Right ventricle myocardium superior (tissue), 1 donor: Measurements from ENCODE around the gene BAG3. TPM values are rescaled to one million over a fixed set of nuclear protein-coding genes. Genes with fewer than 3 reads are reported as not detected.

ENCODE experiments used
- ATAC-seq: fragments of 200-7000 bp; cut with Tn5 transposase; one replicate; pipeline ENCODE4 v1.9.1; 2020; ENCODE audit warnings: mild to moderate bottlenecking; ENCODE audit not compliant: poor library complexity
- DNase-seq: peaks from one replicate; pipeline ENCODE4 v3.0.0-alpha.2; 2020
- intact Hi-C: fragments of 100-400 bp; cut with DNase I; formaldehyde crosslinking; loops from one replicate; pipeline ENCODE4 v1.11.2; 2022
- total RNA-seq: library from RNA; stranded (reverse); fragmentation: NEBNext Ultra II Directional; extraction: Animal tissue kit (Norgen Biotek cat#: 25700); gene quantifications from one replicate; pipeline ENCODE4 v1.2.1, GENCODE V29; 2021
- donor health status: DM: no; HTN: yes; CAD: no; lungs with severe emphysema.

Gene BAG3
- total RNA-seq, 1 donor from 2014 or later, result 153 TPM

DNA sequence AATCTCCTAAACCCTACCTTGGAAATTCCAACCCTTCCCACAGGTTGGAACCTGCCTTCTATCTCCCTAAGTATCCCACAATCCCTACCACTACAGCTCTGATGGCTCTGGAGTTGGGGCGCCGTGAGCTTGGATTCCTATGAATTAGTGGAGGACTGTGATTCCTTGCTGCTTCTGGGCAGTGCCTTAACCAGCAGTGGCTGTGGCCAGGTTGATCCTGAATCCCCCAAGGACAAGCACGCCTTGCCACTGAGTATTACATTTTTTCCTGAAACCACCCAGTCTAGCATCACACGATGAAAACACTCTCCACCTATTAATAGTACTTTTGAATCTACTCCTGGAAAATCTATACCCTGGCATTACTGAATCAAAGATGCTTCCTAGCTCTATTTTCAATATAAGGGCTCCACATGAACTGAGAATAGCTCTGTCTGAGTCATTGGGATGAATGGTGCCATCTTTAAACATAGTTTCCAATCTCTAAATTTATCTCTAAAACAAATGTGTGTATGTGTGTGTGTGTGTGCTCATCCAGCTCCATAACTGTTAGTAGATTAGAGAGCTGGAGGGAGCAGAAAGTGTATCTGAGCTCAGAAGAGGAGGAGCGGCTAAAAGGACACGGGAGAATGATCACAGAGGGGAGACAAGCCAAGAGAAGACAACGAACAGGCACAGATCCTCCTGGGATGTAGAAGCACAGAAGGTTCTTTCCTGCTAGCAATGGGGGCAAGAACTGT lies 62.7 kb downstream of the BAG3 start:
- ATAC-seq (no peak), DNase-seq (no peak)
- intact Hi-C loops, result no loop called here

DNA sequence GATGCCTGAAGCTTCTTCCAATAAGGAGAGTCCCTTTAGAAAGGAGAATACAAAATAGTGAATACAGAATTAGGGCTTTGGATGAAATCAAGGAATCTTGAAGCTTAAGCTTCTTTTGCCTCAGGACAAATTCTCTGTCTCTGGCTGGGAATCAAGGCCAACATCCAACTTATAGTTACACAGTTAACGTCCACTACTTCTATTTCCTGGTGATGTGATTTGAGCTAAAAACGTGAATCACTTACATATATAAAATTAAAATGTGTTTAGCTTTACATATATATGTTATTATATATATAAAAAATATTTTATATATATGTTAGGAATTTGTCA lies 63.3 kb downstream of the BAG3 start:
- DNase-seq, result no peak
- no peak for ATAC-seq
- intact Hi-C loops, result no loop called here

DNA sequence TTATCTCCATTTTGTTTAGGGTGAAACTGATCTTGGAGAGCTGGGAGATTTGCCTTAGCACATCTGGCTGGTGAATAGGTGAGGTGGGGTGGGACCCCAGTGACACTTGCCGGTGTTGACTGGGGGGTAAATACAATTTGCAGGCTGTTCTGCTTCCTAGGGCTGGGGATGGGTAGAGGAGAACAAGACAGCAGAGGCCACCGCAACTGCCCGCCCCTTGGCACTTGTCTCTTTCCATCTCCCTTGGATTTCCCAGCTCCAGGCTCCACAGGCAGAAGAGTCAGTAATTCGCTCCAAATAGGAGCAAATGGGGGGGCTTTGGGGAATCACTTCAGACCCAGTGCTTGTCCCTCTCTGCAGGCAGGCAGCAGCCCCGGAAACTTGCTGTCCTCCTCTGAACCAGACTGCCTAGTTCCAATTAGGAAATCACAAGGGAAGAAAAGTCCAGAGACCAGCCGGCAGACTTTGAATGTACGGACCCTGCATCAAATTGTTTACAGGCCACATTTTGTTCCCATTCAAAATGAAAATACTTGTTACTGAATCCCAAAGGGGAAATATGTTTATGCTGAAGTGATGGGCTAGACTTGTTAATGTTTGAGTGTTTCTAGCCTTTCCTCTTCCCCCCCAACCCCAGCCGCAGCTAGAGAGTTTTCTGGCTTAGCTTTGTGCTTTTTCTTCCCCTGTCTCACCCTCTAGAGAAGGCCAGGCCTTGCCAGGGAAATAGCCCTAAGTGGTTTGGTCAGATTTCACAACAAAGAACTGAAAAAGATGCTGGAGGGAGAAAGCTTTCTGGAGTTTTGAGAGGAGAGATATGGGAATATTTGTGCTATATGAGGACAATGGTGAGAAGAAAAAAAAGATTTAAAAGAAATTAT lies 64.7 kb downstream of the BAG3 start:
- intact Hi-C loops, result no loop called here
- peak; percentile 55 for ATAC-seq
- DNase-seq, result no peak

DNA sequence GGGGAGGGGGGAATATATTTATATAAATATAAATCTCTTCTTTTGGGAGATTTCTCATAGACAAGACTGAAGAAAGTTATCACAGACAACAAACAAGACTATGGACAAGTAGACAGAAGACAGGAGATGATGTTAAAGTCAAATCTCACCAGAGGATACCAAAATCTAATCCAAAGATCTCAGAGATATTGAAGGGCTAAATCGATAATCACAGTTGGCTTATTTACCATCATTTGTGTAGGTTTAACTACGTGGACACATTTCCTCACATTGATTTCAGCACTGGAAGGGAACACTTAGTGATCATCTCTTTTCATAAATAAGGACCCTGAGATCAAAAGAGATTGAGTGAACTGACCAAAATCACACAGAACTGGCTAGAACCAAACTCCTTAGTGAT lies 72.0 kb downstream of the BAG3 start:
- ATAC-seq (no peak), DNase-seq (no peak)
- intact Hi-C loops, result no loop called here

DNA sequence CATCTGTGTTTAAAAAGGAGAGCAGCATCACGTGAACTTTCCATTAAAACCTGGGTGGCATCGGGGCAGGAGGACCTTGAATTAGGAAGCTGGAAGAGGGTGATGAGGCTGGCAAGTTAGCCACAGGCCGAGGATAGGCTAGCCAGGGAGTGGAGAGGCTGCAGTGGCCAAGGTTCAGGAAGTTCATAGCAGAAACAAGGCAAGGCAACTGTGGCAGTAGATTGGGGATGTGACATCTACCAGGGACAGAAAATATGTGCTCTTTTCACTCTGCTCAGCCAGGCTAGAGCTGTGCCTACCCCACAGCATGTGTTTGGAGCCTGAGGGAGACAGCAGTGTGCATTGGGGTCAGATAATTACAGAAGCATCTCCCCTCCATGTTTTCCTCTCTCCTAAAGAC lies 72.4 kb downstream of the BAG3 start:
- intact Hi-C loops, result no loop called here
- DNase-seq, result no peak
- ATAC-seq, result no peak

DNA sequence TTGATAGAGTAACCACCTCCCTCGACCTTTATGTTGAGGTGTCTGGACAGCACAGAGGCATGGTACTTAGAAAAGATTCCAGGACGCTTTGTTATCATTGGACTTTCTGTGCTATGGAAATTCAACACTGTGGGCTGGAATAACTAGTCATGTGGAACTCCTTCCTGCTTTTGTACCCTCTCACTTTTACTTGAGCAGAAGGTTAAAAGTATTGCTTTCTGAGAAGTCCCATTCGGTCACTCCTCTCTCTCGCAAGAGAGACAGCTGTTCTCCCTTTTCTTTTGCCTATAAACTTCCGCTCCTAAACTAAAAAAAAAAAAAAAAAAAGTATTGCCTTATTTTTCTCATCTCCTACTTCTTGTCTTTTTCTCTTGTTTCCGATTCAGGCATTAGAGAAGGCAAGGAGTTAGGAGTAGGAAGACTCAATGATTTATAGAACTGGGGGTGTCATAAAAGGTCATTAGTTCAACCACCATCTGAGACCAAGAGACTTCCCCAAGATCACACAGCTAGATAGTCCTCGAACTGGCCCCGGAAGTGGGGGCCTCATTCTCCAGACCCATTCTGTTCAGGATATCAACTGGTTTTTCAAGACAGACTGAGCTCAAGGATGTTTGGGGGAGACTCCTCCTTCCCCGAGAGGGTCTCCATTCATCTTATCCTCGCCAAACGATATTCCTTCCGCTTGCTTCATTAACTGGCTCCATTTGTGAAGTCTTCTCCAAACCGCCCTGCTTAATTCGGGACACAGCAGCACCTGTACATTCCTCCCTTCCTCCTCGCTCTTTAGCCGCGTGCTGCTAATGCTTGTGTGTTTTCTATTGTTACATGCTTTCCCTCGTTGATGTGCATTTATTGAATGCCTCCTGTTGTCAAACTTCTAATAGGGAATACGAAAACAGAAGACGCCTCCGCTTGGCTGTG lies 73.7 kb downstream of the BAG3 start:
- intact Hi-C loops, result no loop called here
- ATAC-seq, result peak; percentile 4
- DNase-seq, result no peak

DNA sequence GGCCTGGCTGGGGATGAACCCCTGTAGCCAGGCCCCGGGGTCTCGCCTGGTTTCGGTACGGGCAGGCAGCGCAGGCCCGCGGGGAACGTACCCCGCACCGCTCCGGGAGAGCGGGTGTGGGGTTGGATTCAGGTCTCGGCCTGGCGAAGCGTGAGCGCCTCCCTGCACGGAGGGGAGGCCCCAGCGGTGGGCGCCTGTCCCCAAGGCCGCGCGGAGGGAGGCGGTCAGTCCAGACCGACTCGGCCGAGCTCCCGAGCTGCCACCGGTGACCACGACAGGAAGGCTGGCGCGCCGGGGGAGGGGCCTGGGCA lies 74.3 kb downstream of the BAG3 start:
- DNase-seq (no peak), ATAC-seq (no peak)
- intact Hi-C loops, result no loop called here

DNA sequence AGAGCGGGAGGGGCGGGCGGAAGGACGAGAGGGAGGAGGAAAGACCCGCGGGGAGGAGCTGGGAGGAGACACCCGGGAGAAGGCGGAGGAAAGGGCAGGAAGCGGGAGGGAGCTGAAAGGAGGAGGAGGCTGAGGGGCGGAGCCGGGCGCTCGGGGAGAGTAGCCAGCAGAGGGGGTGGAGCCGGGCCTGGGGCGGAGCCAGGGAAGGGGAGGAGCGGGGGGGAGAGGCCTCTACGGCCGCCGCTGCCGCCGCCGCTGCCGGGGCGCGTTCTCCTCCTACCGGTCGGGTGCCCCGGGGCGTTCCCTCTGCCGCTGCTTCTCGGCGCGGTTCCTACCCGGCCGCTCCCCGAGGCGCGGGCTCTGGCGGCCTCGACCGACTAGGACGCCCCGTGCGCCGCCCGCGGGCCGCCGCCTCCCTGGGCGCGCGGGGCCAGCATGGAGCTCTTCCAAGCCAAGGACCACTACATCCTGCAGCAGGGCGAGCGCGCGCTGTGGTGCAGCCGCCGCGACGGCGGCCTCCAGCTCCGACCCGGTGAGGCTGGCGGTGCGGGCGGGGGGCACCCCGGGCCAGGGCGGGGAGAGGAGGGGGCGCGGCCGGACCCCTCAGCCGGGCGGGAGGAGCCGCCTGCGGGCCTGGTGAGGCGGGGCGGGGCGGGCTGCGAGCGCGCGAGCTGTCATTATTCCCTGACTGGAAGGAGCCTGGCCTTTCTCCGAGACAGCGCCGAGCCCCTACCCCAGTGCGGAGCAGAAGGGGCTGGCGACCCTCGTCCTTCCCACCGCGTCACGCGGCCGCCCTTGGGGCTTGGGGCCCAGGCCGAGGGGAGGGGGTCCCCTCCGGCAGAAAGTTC lies 74.9 kb downstream of the BAG3 start, which contains the start of gene INPP5F:
INPP5F (plus strand) TSS at position 223 of the 848 bp plus-strand sequence; CDS start at position 436, 213 bp downstream.
- ATAC-seq (peak; percentile 99), DNase-seq (peak; percentile 99)
- intact Hi-C loops, result loop anchor here (2.0 kb wide), 1 partner anchor 75 kb away; the partner anchor contains the start of gene BAG3

DNA sequence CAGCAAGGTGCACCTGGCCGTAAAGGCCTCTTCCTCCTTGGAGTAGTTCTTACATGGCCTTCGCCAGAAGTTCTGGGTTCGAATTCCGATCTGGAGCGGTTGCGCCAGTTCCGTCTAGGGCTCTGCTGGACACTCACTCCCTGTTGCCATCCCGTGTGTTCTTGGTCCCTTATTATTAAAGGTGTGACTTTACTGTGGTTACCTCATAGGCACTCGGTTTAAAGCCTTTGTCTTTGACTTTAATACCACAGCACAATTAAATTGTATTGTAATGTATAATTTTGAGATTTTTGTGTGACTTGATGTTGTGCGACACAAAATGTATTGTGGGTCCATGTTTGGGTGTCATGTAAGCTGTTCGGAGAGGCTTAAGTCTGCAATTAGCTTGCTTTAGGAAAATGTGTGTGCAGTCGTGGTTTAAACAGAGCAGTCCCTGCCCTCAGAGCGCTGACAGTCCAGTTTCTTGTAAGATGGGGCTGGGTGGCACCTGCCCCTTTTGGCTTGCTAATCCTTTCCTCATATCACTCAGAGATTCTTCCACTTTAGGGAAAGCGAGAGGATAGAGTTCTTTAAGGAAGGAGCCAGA lies 75.6 kb downstream of the BAG3 start:
- no peak for ATAC-seq
- no peak for DNase-seq
- intact Hi-C loops, result loop anchor here (2.0 kb wide), 1 partner anchor 76 kb away; the partner anchor contains the start of gene BAG3

Other genes starting within 250 kb of the BAG3 start
- 4.8 TPM for gene RGS10, start 108.7 kb upstream of the BAG3 start, total RNA-seq
- 75.1 TPM for gene TIAL1, start 54.4 kb upstream of the BAG3 start, total RNA-seq
- gene INPP5F, start 74.7 kb downstream of the BAG3 start, total RNA-seq, result 4.5 TPM
- gene MCMBP, start 221.5 kb downstream of the BAG3 start, total RNA-seq, result 26.5 TPM
- 30.6 TPM for gene SEC23IP, start 241.3 kb downstream of the BAG3 start, total RNA-seq